Cardiac muscle cell (in vitro differentiated cells and primary cell): ENCODE measurements around the gene TNK1. TPM values are rescaled to one million over a fixed set of nuclear protein-coding genes. Genes with fewer than 3 reads are reported as not detected.

ENCODE experiments used
- DNase-seq, 2 donors: peaks; one replicate each; pipeline versions ENCODE4 v3.0.0 to v3.0.0-alpha.2; 2010 to 2017; ENCODE audit warnings: low read depth in 1 of 2, low spot score in 1 of 2
- H3K27ac ChIP-seq: fragments of 200-600 bp; sonication (generic); 2 replicates; pipeline ENCODE4 v1.5.1; 2016
- H3K27me3 ChIP-seq: fragments of 200-600 bp; sonication (generic); 2 replicates; pipeline ENCODE4 v1.6.0; 2016; ENCODE audit warnings: control low read depth
- H3K36me3 ChIP-seq: fragments of 200-600 bp; sonication (generic); 2 replicates; pipeline ENCODE4 v1.5.1; 2016; ENCODE audit warnings: control low read depth
- H3K4me1 ChIP-seq: fragments of 200-600 bp; sonication (generic); 2 replicates; pipeline ENCODE4 v1.8.1; 2017; ENCODE audit warnings: low read depth, mild to moderate bottlenecking, mixed run types
- H3K4me3 ChIP-seq: fragments of 200-600 bp; sonication (generic); 2 replicates; pipeline ENCODE4 v1.5.1; 2016; ENCODE audit warnings: mild to moderate bottlenecking
- H3K9me3 ChIP-seq: fragments of 200-600 bp; sonication (generic); 2 replicates; pipeline ENCODE4 v1.5.1; 2017; ENCODE audit warnings: low read depth, mild to moderate bottlenecking, control low read depth
- CTCF ChIP-seq: IDR thresholded peaks from 2 replicates; pipeline ENCODE4 v1.5.1; 2012; ENCODE audit warnings: low read depth, mild to moderate bottlenecking, low read length
- polyA plus RNA-seq: library from polyadenylated mRNA; unstranded; fragments of >200 nt; fragmentation: Nextera tagmentation; extraction: Ambion mirVana; gene quantifications from 2 replicates; pipeline ENCODE4 v1.2.1, GENCODE V29; 2016
- total RNA-seq: library from RNA; depleted of rRNA; stranded (reverse); fragments of >200 nt; gene quantifications from 2 replicates; pipeline ENCODE4 v1.2.3, GENCODE V29; 2016

The TNK1 gene
- total and polyA plus RNA-seq, 2 experiments from 2014 or later = 2.6 to 2.9 TPM

GRCh38 chr17:7435676-7436555 is 55.0 kb downstream of the TNK1 start:
- peaks cover 16% of the 10 kb centered on the region for H3K4me1 ChIP-seq
- H3K36me3 ChIP-seq = no peaks in the 10 kb centered on the region
- peak overlapping the region; percentile 55 for H3K4me3 ChIP-seq
- TF ChIP-seq CTCF = peak; percentile 2
- H3K27me3 ChIP-seq = no peaks in the 10 kb centered on the region
- H3K27ac ChIP-seq = no peak overlapping the region
- H3K9me3 ChIP-seq = no peaks in the 10 kb centered on the region
- DNase-seq = peak; percentile 20 to 46

- no peaks in the 10 kb centered on the region for H3K27me3 ChIP-seq
- H3K27ac ChIP-seq = no peak overlapping the region
Observed at GRCh38 chr17:7436556-7437368, 55.9 kb downstream of the TNK1 start.

GRCh38 chr17:7437369-7437863 is 56.5 kb downstream of the TNK1 start:
- Histone ChIP-seq H3K27ac (no peak overlapping the region), H3K36me3 (no peaks in the 10 kb centered on the region), H3K4me3 (peak overlapping the region; percentile 64), H3K4me1 (peaks cover 20% of the 10 kb centered on the region), H3K9me3 (no peaks in the 10 kb centered on the region), H3K27me3 (no peaks in the 10 kb centered on the region)
- TF ChIP-seq CTCF = no peak
- DNase-seq = no peak

More at GRCh38 chr17:7436556-7437368, 55.9 kb downstream of the TNK1 start:
- H3K4me3 ChIP-seq = peak overlapping the region; percentile 64
- no peaks in the 10 kb centered on the region for H3K9me3 ChIP-seq
- H3K36me3 ChIP-seq = no peaks in the 10 kb centered on the region
- peak; percentile 80 to 92 for DNase-seq
- peaks cover 20% of the 10 kb centered on the region for H3K4me1 ChIP-seq
- peak; percentile 79 for TF ChIP-seq CTCF

- Histone ChIP-seq H3K36me3 (no peaks in the 10 kb centered on the region), H3K4me3 (peak overlapping the region; percentile 64), H3K27ac (peak overlapping the region; percentile 24), H3K27me3 (no peaks in the 10 kb centered on the region), H3K9me3 (no peaks in the 10 kb centered on the region), H3K4me1 (peaks cover 20% of the 10 kb centered on the region)
- DNase-seq = peak; percentile 17 to 84
- no peak for TF ChIP-seq CTCF
Observed at GRCh38 chr17:7437950-7438614, 57.2 kb downstream of the TNK1 start.
